GM21825 (cell line): ENCODE data around the gene USE1.

Experiments
- ATAC-seq: cut with Tn5 transposase; IDR thresholded peaks from one replicate; pipeline ENCODE4 v1.9.1; 2021; ENCODE audit warnings: mild to moderate bottlenecking, moderate library complexity; ENCODE audit not compliant: unreplicated experiment

USE1 gene

DNA sequence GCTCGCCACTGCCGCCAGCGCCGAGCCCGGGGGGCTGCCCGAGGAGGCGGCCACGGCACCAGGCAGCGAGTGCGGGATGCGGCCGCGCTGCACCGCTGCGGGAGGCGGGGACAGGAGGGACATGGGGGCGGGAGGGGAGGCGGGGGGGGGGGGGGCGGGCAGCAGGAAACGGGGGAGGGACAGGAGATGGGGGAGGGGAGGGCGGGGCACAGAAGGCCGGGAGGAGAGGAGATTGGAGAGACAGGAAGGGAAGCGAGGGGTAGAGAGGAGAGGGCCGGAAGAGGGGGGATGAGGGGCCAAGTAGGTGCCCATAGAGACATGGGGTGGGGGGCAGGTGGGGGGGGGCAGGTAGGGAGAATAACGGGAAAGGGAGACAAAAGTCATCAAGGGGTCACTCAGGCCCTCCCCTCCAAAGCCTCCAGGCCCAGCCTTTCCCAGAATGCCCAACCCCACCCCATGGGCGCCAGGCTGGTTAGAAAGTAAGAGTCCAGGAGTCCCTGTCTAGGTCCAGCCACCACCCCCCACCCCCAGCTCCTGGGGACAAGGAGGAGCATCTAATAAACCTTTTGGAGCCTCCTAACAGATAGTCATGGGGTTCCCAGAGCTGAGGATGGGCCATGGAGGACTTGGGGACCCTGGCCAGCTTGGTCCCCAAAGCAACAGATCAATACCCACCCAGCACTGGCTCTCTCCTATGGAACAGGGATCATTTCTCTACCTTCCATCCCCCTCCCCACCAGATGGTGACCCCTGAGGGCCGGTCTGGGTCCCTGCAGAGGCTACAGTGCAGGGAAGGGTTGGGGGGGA is 21.0 kb downstream of the USE1 start:
- ATAC-seq: no peak

DNA sequence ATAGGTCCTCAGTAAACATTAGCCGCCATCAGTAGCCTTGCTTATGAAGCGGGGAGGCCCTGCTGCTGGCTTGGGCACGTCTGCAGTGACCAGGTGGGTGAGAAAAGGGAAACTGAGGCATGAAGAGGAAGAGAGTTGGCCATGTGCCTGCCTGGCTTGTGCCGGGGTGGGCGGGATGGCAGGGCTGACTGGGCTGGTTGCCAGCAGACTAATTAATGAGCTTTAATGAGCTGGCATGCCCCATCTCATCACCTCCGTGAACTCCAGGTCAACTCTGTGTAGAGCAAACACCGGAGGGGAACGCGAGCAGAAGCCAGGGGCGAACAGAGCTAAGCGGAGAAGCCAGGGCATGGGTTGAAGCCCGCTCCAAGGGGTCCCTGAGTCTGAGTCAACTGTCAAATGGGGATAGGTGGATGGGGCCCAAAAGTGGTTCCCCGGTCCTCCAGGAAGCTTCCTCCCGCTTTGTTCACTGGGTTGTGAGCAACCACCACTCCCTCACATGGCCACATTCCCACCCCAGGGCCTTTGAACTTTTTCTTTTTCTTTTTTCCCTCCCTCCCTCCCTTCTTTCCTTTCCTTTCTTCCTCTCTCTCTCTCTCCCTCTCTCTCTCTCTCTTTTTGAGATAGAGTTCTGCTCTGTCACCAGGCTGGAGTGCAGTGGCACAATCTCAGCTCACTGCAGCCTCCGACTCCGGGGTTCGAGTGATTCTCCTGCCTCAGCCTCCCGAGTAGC is 21.8 kb downstream of the USE1 start:
- ATAC-seq: no peak

DNA sequence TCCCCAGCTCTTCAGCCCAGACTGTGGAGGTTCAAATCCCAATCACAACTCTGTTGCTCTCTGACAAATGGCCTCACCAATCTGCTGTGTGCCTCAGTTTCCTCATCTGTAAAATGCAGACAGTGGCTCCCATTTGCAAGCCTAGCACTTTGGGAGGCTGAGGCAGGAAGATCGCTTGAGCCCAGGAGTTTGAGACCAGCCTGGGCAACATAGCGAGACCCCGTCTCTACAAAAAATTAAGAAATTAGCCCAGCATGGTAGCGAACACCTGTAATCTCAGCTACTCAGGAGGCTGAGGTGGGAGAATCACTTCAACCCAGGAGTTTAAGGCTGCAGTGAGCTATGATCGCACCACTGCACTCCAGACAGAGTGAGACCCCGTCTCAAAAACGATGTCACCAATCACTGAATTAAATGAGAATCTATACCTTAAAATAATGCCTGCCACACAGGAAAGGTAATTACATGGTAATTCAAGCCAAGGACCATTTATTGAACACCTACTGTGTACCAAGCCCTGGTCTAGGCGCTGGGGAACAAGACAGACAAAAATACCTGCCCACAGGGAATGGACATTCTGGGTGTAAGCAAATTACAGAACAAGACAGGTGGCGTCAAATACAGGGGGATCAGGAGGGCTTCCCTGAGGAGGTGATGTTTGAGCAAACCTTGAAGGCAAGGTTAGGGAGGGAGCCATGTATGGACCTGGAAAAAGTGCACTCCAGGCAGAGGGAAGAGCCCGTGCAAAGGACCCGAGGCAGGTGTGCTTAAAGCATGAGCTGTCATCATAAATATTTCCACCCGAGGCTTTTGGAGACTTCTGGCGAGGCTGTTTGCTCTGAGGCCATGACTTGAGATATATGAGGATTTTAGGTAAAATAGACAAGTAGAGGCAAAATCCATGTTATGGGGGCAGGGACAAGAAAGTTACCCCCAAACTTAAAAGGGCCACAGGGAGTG is 22.9 kb downstream of the USE1 start:
- ATAC-seq: no peak

DNA sequence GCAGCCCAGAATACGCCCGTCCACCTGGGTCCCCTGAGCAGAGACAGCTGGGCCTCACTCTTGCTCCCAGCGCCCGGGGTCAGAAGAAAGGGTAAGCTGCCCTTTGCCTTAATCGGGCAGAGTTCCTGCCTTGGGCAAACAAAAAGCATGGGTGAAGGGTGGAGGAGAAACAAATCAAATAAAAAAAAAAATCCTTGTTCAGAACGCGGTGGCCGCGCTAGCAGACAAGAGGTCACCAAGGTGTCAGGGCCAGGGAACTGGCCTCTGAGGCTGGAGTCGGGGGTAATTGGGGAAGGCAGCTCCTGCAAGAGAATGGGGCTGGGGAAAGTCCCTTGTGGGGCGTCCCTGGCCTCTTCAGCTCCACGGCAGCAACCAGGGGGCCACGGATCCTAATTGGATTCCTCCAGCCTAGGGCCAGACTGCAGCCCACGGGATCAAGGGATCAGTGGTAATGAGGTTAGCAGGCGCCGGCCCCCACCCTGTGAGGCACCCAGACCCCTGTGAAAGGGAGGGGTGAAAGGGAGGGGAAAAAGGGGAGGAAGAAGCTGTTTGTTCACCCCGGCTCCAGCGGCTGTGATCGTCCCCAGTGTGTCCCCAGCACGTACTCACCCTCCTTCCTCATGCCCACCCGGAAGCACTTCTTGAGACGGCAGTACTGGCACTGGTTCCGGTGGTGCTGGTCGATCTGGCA is 25.1 kb downstream of the USE1 start:
- no peak for ATAC-seq

DNA sequence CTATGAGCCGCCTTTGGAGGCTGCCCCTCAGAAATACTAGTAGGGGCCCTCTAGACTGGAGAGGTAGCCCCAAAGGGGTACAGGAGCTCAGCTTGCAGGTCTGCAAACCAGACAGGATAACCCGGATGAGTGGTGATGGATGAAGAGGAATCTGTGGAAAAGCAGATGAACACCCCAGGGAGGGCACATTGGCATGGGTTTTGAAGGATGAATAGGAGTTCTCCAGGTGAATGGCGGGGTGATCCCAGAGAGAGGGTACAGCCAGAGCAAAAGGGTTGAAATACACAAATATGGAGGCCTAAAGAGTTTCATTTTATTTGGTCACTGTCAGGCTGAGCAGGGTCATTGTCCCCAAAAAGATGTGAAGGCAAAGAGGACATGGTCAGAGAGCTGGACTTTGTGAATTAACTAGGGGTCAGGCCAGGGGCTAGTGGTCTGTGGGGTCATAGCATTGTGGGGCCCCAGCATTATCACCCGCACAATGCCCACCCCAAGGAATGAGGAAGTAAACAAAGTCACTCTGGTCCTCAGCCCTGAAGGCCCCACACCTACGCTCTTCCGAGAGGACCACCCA is 25.8 kb downstream of the USE1 start:
- no peak for ATAC-seq

DNA sequence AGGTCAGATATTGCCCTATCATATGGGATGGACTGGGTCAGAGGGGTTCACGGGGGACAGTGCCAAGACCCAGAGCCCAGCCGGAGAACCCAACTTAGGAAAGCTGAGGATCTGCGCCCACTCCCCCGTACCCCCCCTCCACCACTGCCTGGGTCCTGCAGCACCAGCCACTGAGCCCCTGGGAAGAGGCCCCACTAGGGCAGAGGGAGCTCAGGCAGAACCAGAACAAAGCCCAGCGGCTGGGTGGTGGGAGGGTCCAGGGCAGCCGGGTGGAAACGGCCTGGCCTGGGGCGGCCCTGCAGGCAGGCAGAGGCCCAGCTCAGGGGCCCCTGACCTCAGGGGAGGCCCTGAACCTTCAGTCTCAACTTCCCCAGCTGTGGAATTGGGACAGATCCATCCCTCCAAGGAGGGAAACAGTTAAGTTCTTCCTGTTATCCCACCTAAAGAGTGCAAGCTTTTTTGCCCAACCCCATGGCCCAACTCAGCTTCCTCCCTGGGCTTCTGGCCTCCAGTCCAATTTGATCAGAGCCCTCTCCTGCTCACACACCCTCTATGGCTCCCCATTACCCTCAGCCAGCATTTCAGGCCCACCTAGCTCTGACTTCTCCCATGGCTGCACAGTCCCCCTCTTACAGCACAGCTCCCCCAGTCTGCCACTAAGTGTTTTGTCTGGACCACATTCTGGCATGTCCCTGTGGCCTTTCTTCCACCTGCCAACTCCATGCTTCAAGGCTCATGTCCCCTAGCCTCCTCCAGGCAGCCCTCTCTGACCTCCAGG is 27.5 kb downstream of the USE1 start:
- no peak for ATAC-seq

DNA sequence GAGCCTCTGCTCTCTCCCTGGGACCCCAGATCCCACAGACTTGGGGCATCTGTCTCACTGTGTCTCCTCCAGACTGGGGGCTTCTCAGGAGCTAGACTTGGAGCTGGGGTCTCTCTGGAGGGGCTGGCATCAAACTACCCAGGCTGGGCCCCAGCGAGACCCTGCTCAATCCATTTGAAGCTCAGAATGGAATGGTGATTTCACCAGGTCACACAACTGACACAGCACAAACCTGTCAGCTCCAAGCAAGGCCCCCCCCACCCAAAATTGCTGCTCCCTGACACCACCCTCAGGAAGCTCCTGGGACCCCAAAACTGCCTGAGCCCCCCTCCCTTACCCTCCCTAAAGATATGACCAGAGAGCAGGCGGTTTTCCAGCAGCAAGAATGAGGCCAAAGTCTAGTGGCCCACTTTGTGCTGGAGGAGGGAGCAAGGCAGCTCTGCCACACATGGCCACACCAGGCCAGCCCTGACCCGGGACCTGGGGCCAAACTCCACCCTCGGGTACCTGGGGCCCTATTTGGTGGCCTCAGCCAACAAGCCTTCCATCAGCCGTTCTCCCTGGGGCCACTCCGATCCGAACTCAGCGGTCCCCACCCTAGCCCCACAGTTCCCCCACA is 28.2 kb downstream of the USE1 start:
- ATAC-seq: no peak

DNA sequence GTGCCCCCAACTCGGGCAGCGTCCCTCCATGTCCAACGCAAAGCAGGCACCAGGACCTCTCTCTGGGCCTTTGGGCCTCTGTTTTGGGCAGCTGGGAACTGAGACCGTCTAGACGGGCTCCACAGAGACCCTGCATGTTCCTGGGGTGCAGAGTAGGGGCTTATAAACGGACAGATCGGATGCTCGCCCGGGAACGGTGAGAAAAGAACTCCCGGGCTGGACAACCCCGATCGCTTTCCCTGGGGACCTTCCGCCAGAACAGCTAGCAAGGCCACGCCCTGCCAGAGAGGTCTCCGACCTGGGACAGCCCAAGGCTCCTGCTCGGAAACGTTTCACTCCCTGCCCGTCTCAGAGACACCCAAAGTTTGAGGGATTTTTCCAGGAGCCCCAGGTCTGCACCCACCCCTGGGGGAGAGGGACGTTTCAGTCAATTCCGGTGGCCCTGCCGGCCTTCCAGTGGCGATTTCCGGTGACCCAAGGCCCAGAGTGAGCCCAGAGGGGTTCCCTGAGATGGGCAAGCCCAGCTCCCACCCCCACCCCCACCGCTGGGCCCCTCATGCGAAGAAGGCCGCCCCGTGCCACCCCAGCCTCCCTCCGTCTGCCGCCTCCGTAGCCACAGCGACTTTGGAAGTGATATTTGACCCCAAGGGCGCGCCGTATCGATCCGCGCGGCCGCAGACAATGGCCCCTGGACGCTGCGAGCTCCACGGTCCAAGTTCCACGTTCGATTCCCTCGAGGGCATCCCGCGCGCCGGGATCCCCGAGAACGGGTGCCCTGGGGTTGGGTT is 28.9 kb downstream of the USE1 start:
- no peak for ATAC-seq

DNA sequence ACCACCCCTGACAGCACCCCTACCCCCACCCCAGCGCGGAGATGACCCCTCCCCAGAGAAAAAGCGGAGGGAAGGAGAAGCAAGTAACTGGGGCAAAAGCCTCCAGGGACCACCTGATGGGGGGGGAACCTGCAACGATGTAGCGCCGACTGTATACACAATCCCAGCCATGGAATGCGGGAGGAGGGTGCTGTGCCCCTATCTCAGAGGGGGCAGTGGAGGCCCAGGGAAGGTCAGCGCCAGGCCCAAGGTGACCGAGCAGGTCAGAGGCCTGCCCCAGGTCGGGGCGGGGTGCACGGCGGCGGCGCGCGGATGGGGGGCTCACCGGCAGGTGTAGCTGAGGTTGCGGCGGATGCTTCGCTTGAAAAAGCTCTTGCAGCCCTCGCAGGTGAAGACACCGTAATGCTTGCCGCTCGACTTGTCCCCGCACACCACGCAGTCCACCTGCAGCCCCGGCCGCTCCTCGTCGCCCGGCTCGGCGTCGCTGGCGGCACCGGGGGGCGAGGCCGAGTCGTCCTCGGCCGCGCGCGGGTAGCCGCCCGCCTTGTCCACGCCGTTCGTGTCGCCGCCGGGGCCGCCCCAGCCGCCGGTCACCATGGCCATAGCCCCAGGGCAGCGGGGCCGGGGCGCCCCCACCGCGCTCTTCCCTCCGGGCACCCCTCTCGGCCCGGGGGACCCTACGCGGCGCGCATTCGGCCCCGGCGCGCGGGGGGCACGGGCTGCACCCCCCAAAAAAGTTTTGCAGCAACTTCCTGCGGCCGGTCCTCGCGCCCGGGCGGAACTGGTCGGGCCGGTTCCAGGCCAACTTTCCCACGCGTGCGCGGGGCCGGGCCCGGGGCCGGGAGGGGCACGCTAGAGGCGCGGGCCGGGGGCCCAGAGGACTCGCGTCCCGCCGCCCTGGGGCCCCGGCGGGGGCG is 29.7 kb downstream of the USE1 start:
- ATAC-seq: no peak

DNA sequence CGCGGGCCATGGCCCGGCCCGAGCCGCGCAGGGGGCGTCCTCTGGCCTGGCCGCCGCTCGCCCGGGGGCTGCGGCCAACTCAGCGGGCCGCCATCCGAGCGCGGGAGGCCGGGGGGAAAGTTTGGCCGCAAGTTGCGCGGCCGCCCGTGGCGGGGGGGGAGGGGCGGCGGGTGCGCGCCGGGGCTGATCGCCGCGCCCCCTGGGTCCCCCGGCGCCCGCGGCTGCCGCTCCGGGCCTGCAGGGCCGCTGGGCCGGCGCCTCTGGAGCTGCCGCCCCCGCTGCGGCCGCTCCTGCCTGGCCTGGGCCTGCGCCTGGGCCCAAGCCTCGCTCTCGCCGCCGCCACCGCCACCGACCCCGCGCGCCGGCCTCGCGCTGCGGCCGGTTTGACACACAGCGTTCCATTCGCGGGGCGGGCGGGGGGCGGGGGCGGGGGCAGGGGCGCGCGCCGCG is 30.4 kb downstream of the USE1 start, which contains the start of gene NR2F6:
Gene NR2F6, minus strand, starts transcription at position 385 of the 450 bp plus-strand sequence. CDS start 699 bp downstream, outside the sequence.
- ATAC-seq: no peak

DNA sequence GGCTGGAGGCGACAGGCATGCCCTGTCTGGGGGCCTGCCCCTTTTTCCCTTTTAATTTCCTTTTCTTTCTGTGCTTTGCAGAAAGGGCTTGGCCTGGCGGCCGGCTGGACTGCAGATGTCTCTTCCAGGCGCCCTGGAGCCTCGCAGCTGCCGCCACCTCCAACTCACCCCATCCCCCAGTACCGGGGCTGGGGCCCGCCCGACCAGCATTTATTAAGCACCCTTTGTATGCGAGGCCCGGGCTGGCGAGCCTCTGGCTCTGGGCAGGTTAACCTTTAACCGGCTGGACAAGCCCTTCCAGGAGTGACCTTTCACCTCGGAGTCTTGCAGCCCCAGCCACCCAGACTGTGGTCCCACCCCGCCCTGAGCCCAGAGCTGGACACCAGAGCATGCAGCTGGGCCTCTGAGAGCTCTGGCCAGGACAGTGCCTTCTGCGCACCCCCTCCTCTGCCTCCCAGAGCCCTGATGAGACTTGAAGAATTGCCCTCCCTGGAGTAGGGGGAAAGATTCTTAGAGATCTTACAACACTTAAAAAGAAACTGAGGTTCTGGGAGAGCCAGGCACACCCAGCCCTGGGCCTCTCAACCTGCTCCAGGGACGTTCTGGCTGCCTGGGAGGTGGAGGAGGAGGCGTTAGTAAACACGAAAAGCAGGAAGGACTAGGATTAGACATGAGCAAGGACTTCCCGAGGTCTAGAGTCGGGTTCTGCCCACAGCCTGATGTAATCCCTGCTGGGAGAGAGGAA is 31.7 kb downstream of the USE1 start:
- no peak for ATAC-seq

DNA sequence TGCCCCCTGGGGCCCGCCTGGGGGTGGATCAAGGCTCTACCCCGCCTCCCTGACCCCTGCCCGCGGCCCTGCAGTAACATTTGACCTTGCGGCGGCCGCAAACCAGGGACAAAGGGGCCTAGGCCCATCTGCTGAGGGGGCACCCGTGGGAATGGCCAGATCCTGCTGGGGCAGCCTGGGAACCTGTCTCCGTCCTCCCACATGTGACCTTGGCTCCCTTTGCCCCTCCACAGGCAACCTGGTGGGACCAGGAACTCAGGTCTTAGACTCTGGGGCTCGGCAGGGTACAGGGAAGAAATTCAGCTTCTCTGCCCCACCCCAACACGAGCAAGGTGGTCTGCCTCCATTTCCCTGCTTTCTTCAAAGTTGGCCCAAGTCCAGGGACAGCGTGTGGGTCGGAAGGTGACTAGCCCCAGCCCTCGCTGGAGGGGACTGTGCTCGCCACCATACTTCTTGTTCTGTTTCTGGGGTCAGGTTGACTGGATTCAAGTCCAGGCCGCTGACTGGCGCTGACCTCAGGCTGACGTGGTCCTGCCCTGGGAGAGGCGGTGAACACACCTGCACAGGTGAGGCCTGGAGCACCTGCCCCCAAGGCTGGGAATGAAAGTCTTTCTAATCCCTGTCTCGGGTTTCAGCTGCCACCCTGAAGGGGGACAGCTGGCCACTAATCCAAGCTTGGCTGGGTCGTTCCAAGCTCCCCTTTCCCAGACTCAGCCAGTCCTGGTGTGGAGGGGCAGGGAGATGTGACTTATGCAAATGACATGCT is 33.0 kb downstream of the USE1 start:
- ATAC-seq: no peak

DNA sequence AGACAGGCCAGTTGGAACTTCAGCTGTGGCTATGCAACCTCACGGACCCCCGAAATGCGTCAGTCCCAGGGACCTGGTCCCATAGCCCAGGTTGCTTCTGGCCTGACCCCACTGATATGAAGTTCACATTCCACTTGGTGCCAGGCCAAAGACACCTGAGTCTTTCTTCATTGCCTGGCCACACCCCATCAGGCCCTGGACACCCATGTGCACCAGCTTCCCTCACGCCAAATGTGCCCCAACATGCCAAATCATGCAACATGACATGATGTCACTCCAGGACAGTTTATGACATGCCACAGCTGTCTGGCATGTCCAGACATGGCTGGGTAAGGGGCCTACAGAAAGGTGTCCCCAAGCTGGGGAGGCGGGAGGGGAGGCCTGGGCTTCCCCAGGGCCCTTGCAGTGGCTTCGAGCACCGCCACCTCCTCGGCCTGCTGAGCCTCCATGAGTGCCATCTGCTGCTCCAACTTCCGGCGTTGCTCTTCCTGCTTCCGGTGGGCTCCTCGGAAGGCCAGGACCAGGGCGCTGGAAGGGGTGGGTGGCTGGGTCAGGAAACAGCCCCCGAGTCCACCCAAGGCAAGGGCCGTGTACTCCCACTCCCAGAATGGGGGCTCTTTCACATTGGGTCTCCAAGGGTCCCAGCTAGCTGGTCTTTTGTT is 34.9 kb downstream of the USE1 start:
- no peak for ATAC-seq

DNA sequence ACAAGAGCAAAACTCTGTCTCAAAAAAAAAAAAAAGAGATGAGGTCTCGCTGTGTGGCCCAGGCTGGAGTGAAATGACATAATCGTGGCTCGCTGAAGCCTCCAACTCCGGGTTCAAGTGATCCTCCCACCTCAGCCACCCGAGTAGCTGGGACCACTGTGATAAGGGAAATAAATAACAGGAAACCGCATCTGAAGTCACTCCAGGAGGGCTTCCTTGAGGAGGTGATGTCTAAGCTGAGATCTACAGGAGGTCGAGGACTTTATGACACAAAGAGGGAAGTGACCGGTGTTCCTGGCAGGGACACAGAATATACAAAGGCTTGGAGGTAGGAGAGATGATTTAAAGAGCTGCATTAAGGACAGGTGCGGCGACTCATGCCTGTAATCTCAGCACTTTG is 39.5 kb downstream of the USE1 start:
- no peak for ATAC-seq

DNA sequence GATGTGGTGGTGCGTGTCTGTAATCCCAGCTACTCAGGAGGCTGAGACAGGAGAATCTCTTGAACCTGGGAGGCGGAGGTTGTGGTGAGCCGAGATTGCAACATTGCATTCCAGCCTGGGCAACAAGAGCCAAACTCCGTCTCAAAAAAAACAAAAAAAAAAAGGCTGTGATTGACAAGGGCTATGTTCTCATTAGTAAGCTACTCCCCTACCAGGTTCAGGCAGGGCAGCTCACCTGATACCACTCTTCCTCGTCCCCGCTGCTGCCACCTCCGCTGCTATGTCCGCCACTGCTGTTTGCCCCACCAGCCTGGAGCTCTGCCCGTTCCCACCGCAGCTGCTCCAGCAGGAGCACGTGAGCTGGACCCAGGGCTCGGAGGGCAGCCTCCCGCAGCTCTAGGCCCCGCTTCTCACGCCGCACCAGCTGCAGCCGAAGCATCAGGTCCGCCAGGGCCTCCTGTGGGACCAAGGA is 40.0 kb downstream of the USE1 start:
- ATAC-seq: no peak
